ENCODE data around the gene GTF2F1. TPM values are rescaled to one million over a fixed set of nuclear protein-coding genes. Genes with fewer than 3 reads are reported as not detected.

The GTF2F1 gene
- total and polyA plus RNA-seq, 10 of the 15 experiments (the other 5 are each of a cell fraction or from before 2014, with no cell fraction given) = 4.5 to 61.7 (median 48.5) TPM

- TF ChIP-seq GATAD2B (conservative IDR thresholded peaks at IDR 0.05; ENCODE audit: low read depth) = peak; percentile 68; the same call in 1 of the 2 replicates
Measured at GRCh38 chr19:6372594-6373095, 20.3 kb downstream of the GTF2F1 start, which contains the start of gene ALKBH7 (continued).

- POLR2A ChIA-PET = interaction anchor here (3.9 kb wide), 1 partner anchor 8 kb away, joined by 30 read pairs; the partner anchor contains the start of gene ALKBH7
- 98% methylated on average over 21 of the region's 21 CpGs for WGBS (ENCODE audit: insufficient coverage, insufficient replicate concordance, low lambda C conversion rate, missing lambda C conversion rate)
- no peak overlapping the region for H3K27ac ChIP-seq (ENCODE audit: control insufficient read depth, insufficient read depth)
- no peak for DNase-seq (ENCODE audit: low read depth, low spot score)
- no peaks in the 10 kb centered on the region for H3K9me3 ChIP-seq (replicated peaks; ENCODE audit: control insufficient read depth, insufficient read depth, low read length)
- no TSS peak for BruUV-seq (replicated peaks)
- H3K27me3 ChIP-seq (replicated peaks in 1 of 2; ENCODE audit: control insufficient read depth in 2 of 2, insufficient read depth in 2 of 2, low read length in 1 of 2) = no peaks in the 10 kb centered on the region
- no peak for ATAC-seq
- peaks cover 5 to 12% of the 10 kb centered on the region in 2 experiments; a peak in 3 of 4 replicates for H3K36me3 ChIP-seq (ENCODE audit: control insufficient read depth in 2 of 2, insufficient read depth in 2 of 2, low read length in 1 of 2)
- H3K4me3 ChIP-seq = no peak overlapping the region
- no peak overlapping the region for H3K9ac ChIP-seq (ENCODE audit: control insufficient read depth, insufficient read depth, low read length)
- SMC1A ChIA-PET (ENCODE audit: uncharacterized antibody, unreplicated experiment) = interaction anchor here (1.7 kb wide), 1 partner anchor 9 kb away, joined by 3 read pairs; the partner anchor contains the start of gene ALKBH7
- no peaks in the 10 kb centered on the region for H3K4me1 ChIP-seq (ENCODE audit: control insufficient read depth, insufficient read depth, low read length)
- no peak for TF ChIP-seq JUND (IDR thresholded peaks at IDR 0.05; ENCODE audit: low read depth, low read length)
- TF ChIP-seq ZBED1 (IDR thresholded peaks at IDR 0.05; ENCODE audit: borderline replicate concordance) = no peak
- no peak for TF ChIP-seq ZNF217 (IDR thresholded peaks at IDR 0.05)
- no peak for TF ChIP-seq SP1 (IDR thresholded peaks at IDR 0.05; ENCODE audit: low read depth, low read length)
- no peak for TF ChIP-seq IRF4 (IDR thresholded peaks at IDR 0.05; ENCODE audit: low read depth, low read length)
- TF ChIP-seq SIX5 (IDR thresholded peaks at IDR 0.05; ENCODE audit: low read depth, low read length, severe bottlenecking) = no peak
- TF ChIP-seq FOXM1 (IDR thresholded peaks at IDR 0.05; ENCODE audit: low read depth, low read length) = no peak
- no peak for TF ChIP-seq EGR1 (IDR thresholded peaks at IDR 0.05; ENCODE audit: borderline replicate concordance in 1 of 2, low read depth in 2 of 2, low read length in 2 of 2)
- no peak for TF ChIP-seq HDAC2 (IDR thresholded peaks at IDR 0.05)
- RAD21 ChIA-PET (ENCODE audit: unreplicated experiment) = no interaction called here
- H4K20me1 ChIP-seq (ENCODE audit: control insufficient read depth, insufficient read depth) = no peaks in the 10 kb centered on the region
- intact Hi-C loops (cut with micrococcal nuclease; ENCODE audit: unreplicated experiment) = no loop called here
- CTCF ChIA-PET = no interaction called here
- H3K79me2 ChIP-seq (ENCODE audit: control insufficient read depth, insufficient read depth, low read length) = peaks cover 15% of the 10 kb centered on the region
- H2AFZ ChIP-seq (ENCODE audit: control insufficient read depth, low read depth, low read length) = no peak overlapping the region
- no peak for FAIRE-seq
- H3K4me2 ChIP-seq (ENCODE audit: control insufficient read depth, insufficient read depth) = no peak overlapping the region
- in situ Hi-C loops (cut with MboI) = no loop called here
Measured at GRCh38 chr19:6364353-6364752, 28.6 kb downstream of the GTF2F1 start.
